Skin of body (tissue), 2 donors: ENCODE results near the gene CPN2. TPM values are rescaled to one million over a fixed set of nuclear protein-coding genes. Genes with fewer than 3 reads are reported as not detected.
A peak's percentile ranks its signal among the peaks of the same experiment; 100 is the strongest.

Source experiments
- DNase-seq: peaks from one replicate; lab custom pipeline; 2025; lab: John Stamatoyannopoulos, UW
- total RNA-seq: library from RNA; depleted of rRNA; stranded (reverse); fragments of >200 nt; gene quantifications from one replicate; pipeline ENCODE4 v1.2.3, GENCODE V29; 2014

CPN2 gene
- total RNA-seq, 1 donor from 2014 or later: 0.10 TPM

- DNase-seq: no peak
These were observed 3.2 kb upstream of the CPN2 start for GRCh38 chr3:194354315-194354714.

- DNase-seq: no peak
These were observed 1.6 kb upstream of the CPN2 start for GRCh38 chr3:194352667-194353246.

GRCh38 chr3:194351952-194352536 lies 916 bp upstream of the CPN2 start:
- no peak for DNase-seq

- DNase-seq: no peak
These were observed 429 bp downstream of the CPN2 start for GRCh38 chr3:194350726-194351071.

DNA sequence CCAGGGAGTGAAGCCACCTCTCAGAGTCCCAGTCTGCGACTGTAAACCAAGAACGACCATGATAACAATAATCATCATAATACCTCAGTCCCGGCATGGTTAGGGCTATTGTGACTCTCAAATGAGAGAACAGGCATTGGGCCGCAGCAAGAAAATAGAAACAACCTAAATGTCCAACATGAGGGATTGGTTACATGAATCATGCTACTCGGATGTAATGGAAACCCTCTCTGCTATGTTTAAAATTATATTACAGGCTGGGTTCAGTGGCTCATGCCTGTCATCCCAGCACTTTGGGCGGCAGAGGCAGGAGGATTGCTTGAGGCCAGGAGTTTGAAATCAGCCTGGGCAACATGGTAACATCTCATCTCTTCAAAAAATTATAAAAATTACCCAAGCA lies 2.8 kb downstream of the CPN2 start:
- DNase-seq: peak; percentile 22

- no peak for DNase-seq
These were observed 4.5 kb downstream of the CPN2 start for GRCh38 chr3:194346621-194347020.

- no peak for DNase-seq
These were observed 5.1 kb downstream of the CPN2 start for GRCh38 chr3:194346035-194346434.

GRCh38 chr3:194344012-194344411 lies 7.1 kb downstream of the CPN2 start:
- peak; percentile 44 for DNase-seq

- no peak for DNase-seq
These were observed 7.6 kb downstream of the CPN2 start for GRCh38 chr3:194343561-194343893.

- no peak for DNase-seq
These were observed 8.1 kb downstream of the CPN2 start for GRCh38 chr3:194342861-194343560.

GRCh38 chr3:194340757-194341400 lies 10.2 kb downstream of the CPN2 start:
- DNase-seq: no peak

DNA sequence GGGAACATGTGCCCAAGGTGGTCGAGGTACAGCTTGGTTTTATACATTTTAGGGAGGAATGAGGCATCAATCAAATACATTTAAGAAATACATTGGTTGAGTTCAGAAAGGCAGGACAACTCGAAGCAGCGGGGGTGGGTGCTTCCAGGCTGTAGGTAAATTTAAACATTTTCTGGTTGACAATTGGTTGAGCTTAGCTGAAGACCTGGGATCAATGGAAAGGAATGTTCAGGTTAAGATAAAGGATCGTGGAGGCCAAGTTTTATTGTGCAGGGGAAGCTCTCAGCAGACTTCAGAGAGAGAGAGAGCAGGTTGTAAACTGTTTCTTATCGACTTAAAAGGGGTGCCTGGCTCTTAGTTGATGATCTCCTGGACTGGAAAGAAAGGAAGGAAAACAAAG lies 11.3 kb downstream of the CPN2 start:
- no peak for DNase-seq

- no peak for DNase-seq
These were observed 11.8 kb downstream of the CPN2 start for GRCh38 chr3:194339356-194339755.

- DNase-seq: no peak
These were observed 13.0 kb downstream of the CPN2 start for GRCh38 chr3:194337965-194338753.

- DNase-seq: no peak
These were observed 14.3 kb downstream of the CPN2 start for GRCh38 chr3:194336601-194337355.

DNA sequence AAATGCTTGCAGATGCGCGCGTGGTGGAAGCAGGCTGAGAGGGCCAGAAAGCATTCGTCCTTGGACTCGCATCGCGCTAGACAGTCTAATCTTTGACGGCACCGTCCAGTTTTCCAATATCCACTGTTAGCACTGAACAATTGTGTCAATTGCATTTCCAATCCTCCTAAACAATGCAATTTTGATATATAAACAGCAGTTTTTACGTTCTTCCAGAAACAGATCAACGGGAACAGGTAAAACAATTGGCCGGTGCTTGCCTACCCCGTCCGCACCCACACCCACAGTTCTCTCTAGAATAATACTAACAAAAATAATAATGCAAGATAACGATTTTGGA lies 17.2 kb downstream of the CPN2 start:
- no peak for DNase-seq

GRCh38 chr3:194333212-194333980 lies 17.7 kb downstream of the CPN2 start:
- DNase-seq: no peak

DNA sequence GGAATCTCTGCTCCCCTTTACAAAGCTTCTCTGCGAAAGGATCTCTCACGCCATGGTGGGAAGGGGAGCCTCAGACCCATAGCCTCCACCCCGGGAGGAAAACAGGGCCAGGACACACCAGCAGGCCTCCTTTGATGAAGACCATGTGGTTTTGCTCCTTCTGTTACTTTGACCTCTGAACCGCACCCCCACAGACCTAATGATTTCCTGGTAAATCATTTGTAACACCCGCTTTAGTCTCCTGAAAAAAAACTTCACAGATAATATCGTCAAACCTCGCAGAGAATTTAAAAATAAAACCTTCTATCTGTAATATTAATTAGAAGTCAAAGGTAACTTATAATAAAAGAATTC lies 18.3 kb downstream of the CPN2 start:
- no peak for DNase-seq

GRCh38 chr3:194330579-194330978 lies 20.5 kb downstream of the CPN2 start:
- DNase-seq: no peak

DNA sequence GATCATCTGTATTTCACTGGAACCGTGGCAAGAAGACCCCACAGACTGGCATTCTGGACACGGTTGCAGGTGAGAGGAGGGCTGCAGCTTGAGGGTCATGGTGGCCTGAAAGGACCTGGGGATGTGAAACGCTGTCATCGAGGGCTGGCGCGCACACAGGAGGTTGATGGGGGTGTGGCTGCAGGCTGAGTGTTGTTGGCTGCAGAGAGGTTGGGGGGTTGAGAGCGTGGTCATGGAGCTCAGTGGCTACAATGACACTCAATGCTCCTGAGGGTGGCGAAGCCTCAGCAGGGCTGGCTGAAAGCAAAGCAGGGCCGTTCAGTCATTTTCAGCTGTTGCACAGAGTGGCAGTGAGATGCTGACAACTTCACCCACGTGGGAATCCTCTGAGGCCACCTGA lies 21.0 kb downstream of the CPN2 start:
- DNase-seq: no peak

DNA sequence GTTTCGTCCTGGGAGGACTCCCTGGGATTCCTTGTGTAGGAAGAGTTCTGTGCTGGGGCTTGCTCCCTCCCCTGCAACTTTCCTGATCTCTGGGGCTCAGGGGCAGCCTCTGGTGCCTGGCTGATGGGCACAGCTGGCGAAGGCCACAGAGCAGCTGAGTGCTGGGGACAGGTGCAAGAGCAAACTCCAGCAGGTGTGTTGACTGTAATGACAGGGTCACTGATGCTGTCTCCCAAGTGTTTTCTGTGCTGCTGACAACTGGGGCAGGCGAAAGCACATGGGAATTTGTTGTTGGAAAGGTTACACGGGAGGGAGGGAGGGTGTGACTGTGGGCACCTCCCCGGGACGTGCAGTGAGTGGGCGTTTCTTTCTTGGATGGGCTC lies 21.6 kb downstream of the CPN2 start:
- DNase-seq: no peak
